Tibial nerve (tissue), 4 donors: ENCODE data around the gene CENPO.

Experiments
- EP300 ChIP-seq, 2 donors: sonication (generic); formaldehyde crosslinking; IDR thresholded peaks; one replicate each; pipeline ENCODE4 v1.6.1; 2017; ENCODE audit warnings: antibody characterized with exemption in 2 of 2, mild to moderate bottlenecking in 1 of 2
- POLR2A ChIP-seq, 2 donors: fragments of 450-650 bp; IDR thresholded peaks; one replicate each; pipeline ENCODE4 v1.6.1; 2017; ENCODE audit warnings: antibody characterized with exemption in 2 of 2, mild to moderate bottlenecking in 2 of 2, moderate library complexity in 2 of 2
- TF ChIP-seq, protein P1 (sequence below), 5 experiments: fragments of 200-600 bp in 3 of 5; fragments of 450-650 bp in 2 of 5; sonication (generic) in 3 of 5; IDR thresholded peaks; one replicate each; pipeline ENCODE4 v1.5.1; 2016 to 2019; ENCODE audit warnings: antibody characterized with exemption in 5 of 5, mild to moderate bottlenecking in 3 of 5, moderate library complexity in 2 of 5

DNA sequence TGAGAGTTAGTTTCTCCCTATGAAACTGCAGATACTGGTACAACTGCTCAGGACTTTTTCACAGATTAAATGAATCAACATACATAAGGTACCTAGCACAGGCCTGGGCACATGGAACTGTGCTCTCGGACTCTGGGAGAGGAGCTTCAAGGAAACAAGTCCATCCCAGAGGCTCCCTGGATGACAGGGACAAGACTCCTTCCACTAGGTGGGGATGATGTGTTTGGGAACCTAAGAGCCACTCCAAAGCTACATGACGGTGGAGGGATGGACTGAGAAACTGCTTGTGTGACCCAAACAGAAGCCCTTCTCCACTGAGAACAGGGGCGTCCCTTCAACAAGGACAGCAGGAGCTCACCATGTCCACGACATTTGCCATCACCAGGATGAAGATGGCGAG, 37.1 kb downstream of the CENPO start:
- TF ChIP-seq, protein P1, sequence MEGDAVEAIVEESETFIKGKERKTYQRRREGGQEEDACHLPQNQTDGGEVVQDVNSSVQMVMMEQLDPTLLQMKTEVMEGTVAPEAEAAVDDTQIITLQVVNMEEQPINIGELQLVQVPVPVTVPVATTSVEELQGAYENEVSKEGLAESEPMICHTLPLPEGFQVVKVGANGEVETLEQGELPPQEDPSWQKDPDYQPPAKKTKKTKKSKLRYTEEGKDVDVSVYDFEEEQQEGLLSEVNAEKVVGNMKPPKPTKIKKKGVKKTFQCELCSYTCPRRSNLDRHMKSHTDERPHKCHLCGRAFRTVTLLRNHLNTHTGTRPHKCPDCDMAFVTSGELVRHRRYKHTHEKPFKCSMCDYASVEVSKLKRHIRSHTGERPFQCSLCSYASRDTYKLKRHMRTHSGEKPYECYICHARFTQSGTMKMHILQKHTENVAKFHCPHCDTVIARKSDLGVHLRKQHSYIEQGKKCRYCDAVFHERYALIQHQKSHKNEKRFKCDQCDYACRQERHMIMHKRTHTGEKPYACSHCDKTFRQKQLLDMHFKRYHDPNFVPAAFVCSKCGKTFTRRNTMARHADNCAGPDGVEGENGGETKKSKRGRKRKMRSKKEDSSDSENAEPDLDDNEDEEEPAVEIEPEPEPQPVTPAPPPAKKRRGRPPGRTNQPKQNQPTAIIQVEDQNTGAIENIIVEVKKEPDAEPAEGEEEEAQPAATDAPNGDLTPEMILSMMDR (IDR thresholded peaks at IDR 0.05), result no peak
- TF ChIP-seq EP300 (IDR thresholded peaks at IDR 0.05) (no peak), POLR2A (IDR thresholded peaks at IDR 0.05) (no peak)
